Lower leg skin (tissue), 4 donors: ENCODE data around the gene MESD. TPM values are rescaled to one million over a fixed set of nuclear protein-coding genes. Genes with fewer than 3 reads are reported as not detected.

Experiments
- DNase-seq, 2 donors: peaks; one replicate each; pipeline ENCODE4 v3.0.0-alpha.2; 2019; ENCODE audit warnings: low spot score in 2 of 2
- H3K4me3 ChIP-seq: fragments of 200-600 bp; sonication (generic); 2 replicates; pipeline ENCODE4 v1.5.1; 2017; ENCODE audit warnings: mild to moderate bottlenecking, low read depth; ENCODE audit not compliant: poor library complexity, severe bottlenecking
- CTCF ChIP-seq, 3 donors: fragments of 450-650 bp; IDR thresholded peaks; one replicate each; pipeline ENCODE4 v1.5.1; 2016; ENCODE audit warnings: antibody characterized with exemption in 3 of 3, mild to moderate bottlenecking in 3 of 3, moderate library complexity in 2 of 3
- POLR2A ChIP-seq, 2 donors: fragments of 450-650 bp; IDR thresholded peaks; one replicate each; pipeline ENCODE4 v1.6.1; 2016 to 2017; ENCODE audit warnings: antibody characterized with exemption in 2 of 2, mild to moderate bottlenecking in 1 of 2, moderate library complexity in 1 of 2
- WGBS, 2 donors: methylation state at CpG; one replicate each; pipeline ENCODE4 v1.1.5; 2018; 5-methylcytosine and 5-hydroxymethylcytosine counted together
- intact Hi-C: fragments of 100-400 bp; cut with DNase I; formaldehyde crosslinking; loops from one replicate; pipeline ENCODE4 v1.15.0; 2023; ENCODE audit warnings: low total_unique reads
- total RNA-seq, 4 donors: library from RNA; depleted of rRNA; stranded (reverse); fragments of >200 nt; gene quantifications; one replicate each; pipeline ENCODE4 v1.1.0, GENCODE V29; 2016

Gene MESD
- total RNA-seq, 4 donors from 2014 or later: 17.1 to 18.3 (median 17.7) TPM

GRCh38 chr15:80944818-80945217 lies 44.8 kb downstream of the MESD start:
- 95 to 97% methylated on average over 3 of the region's 3 CpGs for WGBS, 2 donors
- no peak overlapping the region for H3K4me3 ChIP-seq
- TF ChIP-seq POLR2A (IDR thresholded peaks at IDR 0.05) (no peak), CTCF (IDR thresholded peaks at IDR 0.05) (no peak)
- DNase-seq: peak in 1 of 2 donors; percentile 62
- intact Hi-C loops: no loop called here

- WGBS, 2 donors: 57 to 64% methylated on average over 15 to 16 of the region's 16 CpGs
- intact Hi-C loops: no loop called here
- TF ChIP-seq CTCF (IDR thresholded peaks at IDR 0.05): no peak
- no peak for TF ChIP-seq POLR2A (IDR thresholded peaks at IDR 0.05)
- DNase-seq: peak in 1 of 2 donors; percentile 78
- no peak overlapping the region for H3K4me3 ChIP-seq
These were observed 46.7 kb downstream of the MESD start for GRCh38 chr15:80942746-80943565.

- WGBS, 2 donors: 49 to 50% methylated on average over 7 of the region's 7 CpGs
- intact Hi-C loops: no loop called here
- DNase-seq: peak in 1 of 2 donors; percentile 64
- no peak overlapping the region for H3K4me3 ChIP-seq
- TF ChIP-seq CTCF (IDR thresholded peaks at IDR 0.05) (no peak), POLR2A (IDR thresholded peaks at IDR 0.05) (no peak)
These were observed 47.4 kb downstream of the MESD start for GRCh38 chr15:80942266-80942665.

- WGBS, 2 donors: 95 to 98% methylated on average over 6 of the region's 6 CpGs
- TF ChIP-seq CTCF (IDR thresholded peaks at IDR 0.05) (no peak), POLR2A (IDR thresholded peaks at IDR 0.05) (no peak)
- DNase-seq: peak in 1 of 2 donors; percentile 70
- H3K4me3 ChIP-seq: no peak overlapping the region
- intact Hi-C loops: no loop called here
These were observed 48.8 kb downstream of the MESD start for GRCh38 chr15:80940851-80941250.

GRCh38 chr15:80940331-80940730 lies 49.3 kb downstream of the MESD start:
- 83 to 87% methylated on average over 2 to 4 of the region's 4 CpGs for WGBS, 2 donors

More at GRCh38 chr15:80940331-80940730, 49.3 kb downstream of the MESD start:
- DNase-seq: peak in 1 of 2 donors; percentile 69
- no peak overlapping the region for H3K4me3 ChIP-seq
- intact Hi-C loops: no loop called here
- TF ChIP-seq POLR2A (IDR thresholded peaks at IDR 0.05) (no peak), CTCF (IDR thresholded peaks at IDR 0.05) (no peak)
